Measurements from ENCODE around the gene NT5C3B. TPM values are rescaled to one million over a fixed set of nuclear protein-coding genes. Genes with fewer than 3 reads are reported as not detected.
A peak's percentile ranks its signal among the peaks of the same experiment; 100 is the strongest.
"Not testable (repeated sequence)": the region's sequence is repeated elsewhere in the genome, so short reads cannot be mapped to it uniquely, and the experiment has no call there.

NT5C3B gene
- 10 to 100 TPM; 19.5 to 20.2 TPM for total RNA-seq

- Histone ChIP-seq H3K36me3 (no peaks in the 10 kb centered on the region), H3K27ac (peak within 1 kb of the TSS; percentile 50), H3K4me1 (no peaks in the 10 kb centered on the region), H3K4me3 (peak within 1 kb of the TSS; percentile 93), H3K9me3 (no peaks in the 10 kb centered on the region), H3K9ac (ENCODE audit: low read depth in 2 of 2, low read length in 2 of 2) (peak within 1 kb of the TSS; percentile 70 to 87), H3K27me3 (no peaks in the 10 kb centered on the region)
- DNase-seq = peak; percentile 53
- intact Hi-C loops (cut with DNase I) = no loop called here
- no peak for TF ChIP-seq CTCF (IDR thresholded peaks at IDR 0.05)
Observed at GRCh38 chr17:41835800-41836549, at the start of gene NT5C3B. Gene NT5C3B, minus strand, starts transcription at chr17:41836232. Its CDS starts 39 bp downstream, at chr17:41836193.

- H3K4me3 ChIP-seq = no peak overlapping the region
- intact Hi-C loops (cut with DNase I) = loop anchor here (10.0 kb wide), 1 partner anchor 141 kb away; no protein-coding TSS in a partner anchor
Observed at GRCh38 chr17:41885733-41886132, 49.7 kb upstream of the NT5C3B start.

GRCh38 chr17:41882756-41883155 lies 46.7 kb upstream of the NT5C3B start:
- intact Hi-C loops (cut with DNase I) = loop anchor here (10.0 kb wide), 1 partner anchor 138 kb away; no protein-coding TSS in a partner anchor
- no peaks in the 10 kb centered on the region for H3K27me3 ChIP-seq
- DNase-seq = no peak
- no peak for TF ChIP-seq CTCF (IDR thresholded peaks at IDR 0.05)
- H3K4me1 ChIP-seq = no peaks in the 10 kb centered on the region
- H3K27ac ChIP-seq = no peak overlapping the region
- H3K4me3 ChIP-seq = no peak overlapping the region
- peaks cover 36% of the 10 kb centered on the region for H3K36me3 ChIP-seq
- H3K9me3 ChIP-seq = no peaks in the 10 kb centered on the region
- H3K9ac ChIP-seq (ENCODE audit: low read depth in 2 of 2, low read length in 2 of 2) = no peak overlapping the region

More at GRCh38 chr17:41885733-41886132, 49.7 kb upstream of the NT5C3B start:
- Histone ChIP-seq H3K9ac (ENCODE audit: low read depth in 2 of 2, low read length in 2 of 2) (no peak overlapping the region), H3K36me3 (peaks cover 25% of the 10 kb centered on the region), H3K4me1 (no peaks in the 10 kb centered on the region), H3K27ac (no peak overlapping the region), H3K27me3 (no peaks in the 10 kb centered on the region), H3K9me3 (no peaks in the 10 kb centered on the region)
- DNase-seq = no peak
- TF ChIP-seq CTCF (IDR thresholded peaks at IDR 0.05) = no peak

- Histone ChIP-seq H3K27me3 (no peaks in the 10 kb centered on the region), H3K4me3 (no peak overlapping the region), H3K27ac (no peak overlapping the region), H3K9ac (ENCODE audit: low read depth in 2 of 2, low read length in 2 of 2) (no peak overlapping the region), H3K36me3 (peaks cover 27% of the 10 kb centered on the region), H3K4me1 (no peaks in the 10 kb centered on the region), H3K9me3 (no peaks in the 10 kb centered on the region)
- DNase-seq = no peak
- intact Hi-C loops (cut with DNase I) = loop anchor here (10.0 kb wide), 1 partner anchor 135 kb away; no protein-coding TSS in a partner anchor
- TF ChIP-seq CTCF (IDR thresholded peaks at IDR 0.05) = no peak
Observed at GRCh38 chr17:41880130-41880529, 44.1 kb upstream of the NT5C3B start.

GRCh38 chr17:41874293-41874670 lies 38.2 kb upstream of the NT5C3B start:
- H3K27ac ChIP-seq; H3K9me3 ChIP-seq; H3K4me1 ChIP-seq; intact Hi-C loops (cut with DNase I); DNase-seq; H3K27me3 ChIP-seq; H3K4me3 ChIP-seq; H3K9ac ChIP-seq (ENCODE audit: low read depth in 2 of 2, low read length in 2 of 2): not testable (repeated sequence)
- peaks cover 31% of the 10 kb centered on the region for H3K36me3 ChIP-seq
